ENCODE results near the gene ROGDI.

- TF ChIP-seq REST (tag by site-specific recombination; IDR thresholded peaks at IDR 0.05) (no peak), CTCF (tag by site-specific recombination; IDR thresholded peaks at IDR 0.05) (no peak), ZNF658 (tag by site-specific recombination; IDR thresholded peaks at IDR 0.05) (no peak), ZSCAN18 (tag by site-specific recombination; IDR thresholded peaks at IDR 0.05) (no peak), PATZ1 (tag by site-specific recombination; IDR thresholded peaks at IDR 0.05) (no peak), REPIN1 (tag by site-specific recombination; IDR thresholded peaks at IDR 0.05; ENCODE audit: low read depth) (no peak), ZNF704 (tag by site-specific recombination; IDR thresholded peaks at IDR 0.05) (no peak), ZNF747 (tag by site-specific recombination; IDR thresholded peaks at IDR 0.05) (no peak), TCF7L2 (IDR thresholded peaks at IDR 0.05; ENCODE audit: borderline replicate concordance, low read depth, low read length) (no peak), ZNF280D (tag by site-specific recombination; IDR thresholded peaks at IDR 0.05) (no peak), ZNF184 (tag by site-specific recombination; IDR thresholded peaks at IDR 0.05) (no peak), ZBTB7A (tag by site-specific recombination; IDR thresholded peaks at IDR 0.05; ENCODE audit: low read depth) (no peak)
Observed at GRCh38 chr16:4787068-4787467, 15.4 kb downstream of the ROGDI start.

Data from HEK293 (cell line).